NCI-H460 (cell line): ENCODE data around the gene LYZL1. TPM values are rescaled to one million over a fixed set of nuclear protein-coding genes. Genes with fewer than 3 reads are reported as not detected.
"Not testable (repeated sequence)": the region's sequence is repeated elsewhere in the genome, so short reads cannot be mapped to it uniquely, and the experiment has no call there.

Source experiments
- DNase-seq: peaks from one replicate; pipeline ENCODE4 v3.0.0-alpha.2; 2016; ENCODE audit warnings: low read depth; ENCODE audit errors: extremely low read depth
- total RNA-seq: library from RNA; depleted of rRNA; stranded (reverse); fragments of >200 nt; shearing (Covaris generic); gene quantifications from 2 replicates; pipeline ENCODE4 v1.2.3, GENCODE V29; 2014

LYZL1 gene
- total RNA-seq, 1 experiment from 2014 or later, result not detected

GRCh38 chr10:29327746-29328102, 38.9 kb downstream of the LYZL1 start:
- no peak for DNase-seq

- DNase-seq, result no peak
Measured at GRCh38 chr10:29328983-29329382, 40.1 kb downstream of the LYZL1 start.

GRCh38 chr10:29329420-29329819, 40.5 kb downstream of the LYZL1 start:
- no peak for DNase-seq

GRCh38 chr10:29332061-29332760, 43.3 kb downstream of the LYZL1 start:
- no peak for DNase-seq

GRCh38 chr10:29332761-29333148, 43.9 kb downstream of the LYZL1 start:
- DNase-seq, result no peak

- not testable (repeated sequence) for DNase-seq
Measured at GRCh38 chr10:29337526-29337925, 48.7 kb downstream of the LYZL1 start.

- DNase-seq, result no peak
Measured at GRCh38 chr10:29343607-29344038, 54.8 kb downstream of the LYZL1 start.

GRCh38 chr10:29344073-29344820, 55.4 kb downstream of the LYZL1 start:
- DNase-seq, result no peak

- DNase-seq, result no peak
Measured at GRCh38 chr10:29345144-29345909, 56.5 kb downstream of the LYZL1 start.

- DNase-seq, result no peak
Measured at GRCh38 chr10:29345910-29346209, 57.0 kb downstream of the LYZL1 start.

- no peak for DNase-seq
Measured at GRCh38 chr10:29346296-29347001, 57.6 kb downstream of the LYZL1 start.

GRCh38 chr10:29348836-29349235, 60.0 kb downstream of the LYZL1 start:
- no peak for DNase-seq

- no peak for DNase-seq
Measured at GRCh38 chr10:29353305-29353704, 64.4 kb downstream of the LYZL1 start.

GRCh38 chr10:29353887-29354561, 65.2 kb downstream of the LYZL1 start:
- no peak for DNase-seq

GRCh38 chr10:29355411-29355991, 66.6 kb downstream of the LYZL1 start:
- no peak for DNase-seq

- no peak for DNase-seq
Measured at GRCh38 chr10:29356931-29357330, 68.1 kb downstream of the LYZL1 start.

- DNase-seq, result no peak
Measured at GRCh38 chr10:29358010-29358616, 69.2 kb downstream of the LYZL1 start.

- not testable (repeated sequence) for DNase-seq
Measured at GRCh38 chr10:29360215-29360853, 71.5 kb downstream of the LYZL1 start.
